HG03045 (cell line): ENCODE results near the gene NEURL1B.
"Not testable (repeated sequence)": the region's sequence is repeated elsewhere in the genome, so short reads cannot be mapped to it uniquely, and the experiment has no call there.

ENCODE experiments used
- ATAC-seq: cut with Tn5 transposase; IDR thresholded peaks from one replicate; pipeline ENCODE4 v1.9.1; 2021; ENCODE audit warnings: mild to moderate bottlenecking, moderate library complexity; ENCODE audit not compliant: unreplicated experiment

NEURL1B gene, protein sequence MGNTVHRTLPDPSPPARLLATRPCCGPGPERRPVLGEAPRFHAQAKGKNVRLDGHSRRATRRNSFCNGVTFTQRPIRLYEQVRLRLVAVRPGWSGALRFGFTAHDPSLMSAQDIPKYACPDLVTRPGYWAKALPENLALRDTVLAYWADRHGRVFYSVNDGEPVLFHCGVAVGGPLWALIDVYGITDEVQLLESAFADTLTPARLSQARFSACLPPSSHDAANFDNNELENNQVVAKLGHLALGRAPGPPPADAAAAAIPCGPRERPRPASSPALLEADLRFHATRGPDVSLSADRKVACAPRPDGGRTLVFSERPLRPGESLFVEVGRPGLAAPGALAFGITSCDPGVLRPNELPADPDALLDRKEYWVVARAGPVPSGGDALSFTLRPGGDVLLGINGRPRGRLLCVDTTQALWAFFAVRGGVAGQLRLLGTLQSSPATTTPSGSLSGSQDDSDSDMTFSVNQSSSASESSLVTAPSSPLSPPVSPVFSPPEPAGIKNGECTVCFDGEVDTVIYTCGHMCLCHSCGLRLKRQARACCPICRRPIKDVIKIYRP

GRCh38 chr5:172640822-172641358, at the start of gene NEURL1B:
Gene NEURL1B (plus strand): TSS chr5:172641263. CDS start chr5:172641407, 144 bp downstream.
- no peak for ATAC-seq

GRCh38 chr5:172591636-172592035, 49.4 kb upstream of the NEURL1B start:
- no peak for ATAC-seq

DNA sequence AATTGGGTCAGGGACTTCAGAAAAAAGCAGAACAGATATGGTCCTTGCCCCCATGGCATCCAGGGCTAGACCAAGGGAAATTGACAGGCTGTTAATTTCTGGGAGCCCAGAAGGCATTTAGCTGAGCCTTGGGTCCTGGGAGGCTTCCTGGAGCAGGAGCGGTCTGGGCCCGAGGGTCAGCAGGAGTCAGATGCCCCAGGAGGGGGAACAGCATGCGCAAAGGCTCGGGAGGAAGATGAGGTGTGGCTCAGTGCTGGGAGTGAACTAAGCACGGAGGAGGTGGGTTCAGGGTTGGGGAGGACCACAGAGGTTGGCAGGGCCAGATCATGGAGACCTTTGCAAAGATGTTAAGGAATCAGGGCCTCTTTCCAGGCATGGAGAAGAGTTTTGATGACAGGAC, 48.2 kb upstream of the NEURL1B start:
- no peak for ATAC-seq

DNA sequence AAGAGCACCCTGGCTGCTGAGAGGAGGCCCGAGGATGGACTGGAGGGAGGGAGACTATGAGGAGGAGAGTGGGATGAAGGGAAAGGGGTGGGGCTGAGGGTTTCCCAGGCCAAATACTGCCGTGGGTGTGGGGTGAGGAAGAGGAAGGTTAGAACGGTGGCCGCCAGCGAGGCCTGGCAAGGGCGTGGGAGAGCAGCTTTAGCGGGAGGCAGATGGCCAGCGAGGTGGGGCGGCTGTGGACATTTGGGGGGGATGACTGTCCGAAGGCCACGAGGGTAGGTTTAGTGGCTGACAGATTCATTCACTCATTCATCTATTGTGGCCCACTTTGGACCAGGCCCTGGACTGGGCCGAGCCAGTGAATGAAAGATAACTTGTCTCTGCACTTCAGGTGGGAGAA, 47.8 kb upstream of the NEURL1B start:
- no peak for ATAC-seq

GRCh38 chr5:172593721-172594235, 47.3 kb upstream of the NEURL1B start:
- no peak for ATAC-seq

GRCh38 chr5:172594431-172594830, 46.6 kb upstream of the NEURL1B start:
- no peak for ATAC-seq

DNA sequence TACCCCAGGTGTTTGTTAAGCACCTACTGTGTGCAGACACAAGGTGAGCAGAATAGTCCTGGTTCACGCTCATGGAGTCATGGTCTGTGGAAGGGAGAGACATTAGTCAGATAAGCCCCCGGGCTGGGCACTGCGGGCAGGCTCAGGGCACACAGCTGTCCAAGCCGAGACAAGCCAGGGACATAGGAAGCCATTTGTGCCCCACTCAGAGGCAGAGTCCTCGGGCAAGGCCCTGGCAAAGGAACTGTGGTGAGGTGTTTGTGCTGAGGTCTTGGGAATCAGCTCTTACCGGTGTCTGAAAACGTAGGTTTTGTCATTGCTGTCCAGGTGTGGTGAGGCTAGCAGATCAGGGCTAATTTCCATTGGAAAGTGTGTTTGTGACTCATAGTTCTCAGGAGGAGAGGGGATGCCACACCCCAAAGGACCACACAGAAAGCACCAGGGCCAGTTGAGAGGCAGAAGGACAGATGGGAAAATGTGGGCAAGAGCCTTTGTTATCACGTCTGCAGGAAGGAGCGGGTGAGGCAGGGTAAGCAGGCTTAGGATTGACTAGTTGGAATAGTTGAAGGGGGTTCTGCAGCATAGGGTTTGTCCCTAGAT, 46.1 kb upstream of the NEURL1B start:
- no peak for ATAC-seq

- no peak for ATAC-seq
These were observed 45.2 kb upstream of the NEURL1B start for GRCh38 chr5:172595596-172596455.

- ATAC-seq: no peak
These were observed 44.3 kb upstream of the NEURL1B start for GRCh38 chr5:172596638-172597231.

DNA sequence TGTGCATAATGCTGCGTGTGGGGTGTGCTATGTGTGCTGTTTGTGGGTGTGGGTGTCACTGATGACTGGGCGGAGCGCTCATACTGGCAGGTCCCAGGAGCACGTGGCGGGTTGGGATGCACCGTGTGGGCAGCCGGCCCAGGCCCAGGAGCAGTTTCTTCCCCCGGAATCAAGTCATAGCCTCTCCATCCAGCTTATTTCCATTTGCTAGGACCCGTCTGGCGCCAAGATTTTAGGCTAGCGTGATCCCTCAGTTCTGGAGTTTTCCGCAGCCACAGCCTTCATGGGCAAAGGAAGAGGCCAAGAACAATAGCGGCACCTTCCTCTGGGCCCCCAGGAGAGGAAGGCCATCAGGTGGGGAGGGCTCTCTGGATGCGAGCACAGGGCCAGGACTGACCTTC, 43.3 kb upstream of the NEURL1B start:
- ATAC-seq: no peak

DNA sequence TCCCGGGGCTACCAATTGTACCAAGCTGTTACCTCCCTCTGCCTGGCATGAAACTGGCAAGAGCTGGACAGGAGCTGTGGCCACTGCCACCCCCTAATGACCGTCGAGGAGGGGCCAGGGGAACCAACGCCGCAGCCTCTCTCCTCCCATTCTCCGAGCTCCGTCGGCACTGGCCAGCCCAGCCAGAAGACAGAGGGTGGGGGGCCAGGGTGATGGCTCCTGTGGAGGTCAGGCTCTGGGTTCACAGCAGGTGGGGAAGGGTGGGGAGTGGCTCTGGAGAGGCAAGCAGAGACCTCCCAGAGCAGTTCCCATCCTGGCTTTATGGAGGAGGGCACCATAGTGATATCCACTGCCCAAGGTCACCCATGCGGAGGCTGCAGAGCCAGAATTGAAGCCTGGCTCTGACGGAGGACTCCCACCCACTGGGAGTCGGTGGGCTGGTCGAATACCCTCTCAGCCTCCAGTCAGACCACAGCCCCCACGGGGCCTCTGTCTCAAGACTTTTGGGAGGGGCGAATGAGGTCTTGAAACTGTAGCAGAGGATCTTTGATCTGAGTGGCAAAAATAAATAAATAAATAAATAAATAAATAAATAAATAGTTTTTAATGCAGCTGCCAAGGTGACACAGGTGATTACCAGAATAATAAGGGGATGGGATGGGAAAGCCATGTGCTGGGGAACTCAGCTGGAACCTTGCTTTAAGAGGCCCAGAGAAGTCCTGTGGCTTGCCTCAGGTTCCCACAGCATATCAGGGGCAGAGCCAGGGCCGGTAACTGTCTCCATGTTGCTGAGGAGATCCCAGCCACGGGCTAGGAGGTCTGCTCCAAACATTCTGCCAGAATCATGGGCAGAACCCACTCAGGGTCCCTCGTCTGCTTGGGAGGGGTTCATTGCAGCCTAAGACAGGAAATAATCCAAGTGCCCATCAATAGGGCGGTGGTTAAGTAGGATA, 42.5 kb upstream of the NEURL1B start:
- ATAC-seq: no peak

- no peak for ATAC-seq
These were observed 41.9 kb upstream of the NEURL1B start for GRCh38 chr5:172599204-172599567.

GRCh38 chr5:172600571-172600970, 40.5 kb upstream of the NEURL1B start:
- no peak for ATAC-seq

DNA sequence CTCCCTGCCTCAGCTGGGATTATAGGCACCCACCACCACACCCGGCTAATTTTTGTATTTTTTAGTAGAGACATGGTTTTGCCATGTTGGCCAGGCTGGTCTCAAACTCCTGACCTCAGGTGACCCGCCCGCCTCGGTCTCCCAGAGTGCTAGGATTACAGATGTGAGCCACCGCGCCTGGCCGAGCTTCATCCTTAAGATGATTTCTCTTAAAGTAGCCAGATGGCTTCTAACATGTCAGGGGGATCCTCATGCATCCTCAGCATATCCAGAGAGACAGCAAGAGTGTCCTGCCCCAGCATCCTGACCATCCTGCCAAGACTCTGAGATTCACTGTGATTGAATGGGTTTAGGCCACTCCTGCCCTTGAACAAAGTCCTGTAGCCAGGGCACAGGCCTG, 39.5 kb upstream of the NEURL1B start:
- not testable (repeated sequence) for ATAC-seq

DNA sequence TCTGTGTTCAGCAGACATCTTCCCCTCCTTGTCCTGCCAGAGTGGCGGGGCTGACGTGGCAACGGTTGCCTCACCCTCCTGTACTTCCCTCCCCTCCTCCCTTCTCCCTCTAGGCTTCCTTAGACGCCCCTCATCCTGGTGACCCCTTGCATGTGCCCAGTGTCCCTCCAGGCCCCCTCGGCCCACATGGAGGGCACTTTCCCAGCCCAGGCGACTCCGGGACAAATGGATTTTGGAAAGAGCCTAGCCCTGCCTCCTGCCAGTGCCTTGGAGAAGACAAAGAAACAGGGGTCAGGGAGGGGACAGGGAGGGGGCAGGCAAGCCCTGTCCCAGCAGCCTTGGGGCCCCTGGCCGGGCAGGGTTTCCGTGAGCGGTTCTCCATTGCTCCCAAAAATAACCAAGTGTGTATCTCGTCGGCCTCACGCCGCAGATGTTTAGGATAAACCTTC, 38.3 kb upstream of the NEURL1B start:
- ATAC-seq: no peak

GRCh38 chr5:172603251-172603806, 37.7 kb upstream of the NEURL1B start:
- no peak for ATAC-seq

DNA sequence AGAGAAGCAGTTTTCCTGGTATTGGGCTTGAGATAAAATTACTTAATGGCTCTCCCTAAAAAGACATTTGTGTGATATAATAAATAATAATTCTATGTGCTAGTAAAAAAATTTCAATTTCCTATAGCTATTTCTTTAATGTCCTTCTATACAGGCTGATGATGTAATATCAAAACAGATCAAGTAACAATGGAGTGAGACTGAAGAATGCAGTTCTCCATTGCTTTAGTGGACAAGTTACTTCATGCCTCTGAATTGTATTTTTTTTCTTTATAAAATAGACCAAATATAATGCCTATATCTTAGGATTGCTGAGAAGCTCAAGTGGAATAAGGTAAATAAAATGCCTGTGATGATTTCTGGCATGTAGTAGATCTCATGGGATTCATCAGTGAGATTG, 35.6 kb upstream of the NEURL1B start:
- no peak for ATAC-seq

DNA sequence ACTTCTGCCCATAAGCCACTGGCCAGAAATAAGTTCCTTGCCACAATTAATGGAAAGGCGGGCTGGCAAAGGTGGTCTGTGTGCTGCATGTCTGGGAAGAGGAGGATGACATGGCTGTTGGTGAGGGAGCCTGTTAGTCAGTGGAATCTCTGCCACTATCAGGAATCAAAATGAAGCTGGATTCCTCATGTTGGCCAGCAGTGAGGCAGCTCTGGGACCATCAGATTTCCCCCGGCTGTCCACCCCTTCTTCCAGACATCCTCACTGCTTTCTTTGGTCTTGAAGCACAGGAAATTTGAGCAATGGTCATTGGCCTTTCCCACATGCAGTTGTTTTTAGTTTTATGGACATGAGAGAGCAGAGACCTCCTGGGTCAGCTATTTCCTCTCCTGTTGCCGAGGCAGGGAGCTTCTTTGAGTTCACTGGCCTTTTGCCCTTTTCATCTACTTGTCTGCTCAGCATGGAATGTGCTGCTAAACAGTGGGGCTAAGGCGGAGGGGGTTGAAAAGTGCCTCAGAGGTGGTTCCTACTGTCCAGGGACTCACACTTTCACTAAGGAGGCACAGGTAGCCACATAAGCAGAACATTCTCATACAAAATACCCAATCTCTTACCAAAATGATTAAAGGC, 34.8 kb upstream of the NEURL1B start:
- ATAC-seq: no peak
